GM23338 (cell line): Measurements from ENCODE around the gene SLC35F1. TPM values are rescaled to one million over a fixed set of nuclear protein-coding genes. Genes with fewer than 3 reads are reported as not detected.

ENCODE experiments used
- ATAC-seq: fragments of 200-7000 bp; cut with Tn5 transposase; 3 replicates; pipeline ENCODE4 v1.9.1; 2020
- DNase-seq: peaks from one replicate; pipeline ENCODE4 v3.0.0-alpha.2; 2015; ENCODE audit warnings: low spot score
- H2AFZ ChIP-seq: fragments of 200-600 bp; sonication (generic); 2 replicates; pipeline ENCODE4 v1.8.0; 2016; ENCODE audit warnings: antibody characterized with exemption, mild to moderate bottlenecking, moderate library complexity
- H3F3A ChIP-seq: fragments of 200-600 bp; sonication (generic); replicated peaks from 2 replicates; pipeline ENCODE4 v1.8.0; 2017; ENCODE audit warnings: antibody characterized with exemption, mixed run types, low read depth
- H3K27ac ChIP-seq: fragments of 200-600 bp; sonication (generic); 2 replicates; pipeline ENCODE4 v1.6.1; 2016; ENCODE audit warnings: low read depth
- H3K27me3 ChIP-seq: fragments of 200-600 bp; sonication (generic); 2 replicates; pipeline ENCODE4 v1.8.0; 2016; ENCODE audit warnings: mild to moderate bottlenecking, mixed run types, moderate library complexity; ENCODE audit not compliant: insufficient read depth
- H3K36me3 ChIP-seq: fragments of 200-600 bp; sonication (generic); 2 replicates; pipeline ENCODE4 v1.8.0; 2016; ENCODE audit warnings: mild to moderate bottlenecking; ENCODE audit not compliant: insufficient read depth
- H3K4me1 ChIP-seq: fragments of 200-600 bp; sonication (generic); 2 replicates; pipeline ENCODE4 v1.8.0; 2016; ENCODE audit warnings: mild to moderate bottlenecking, moderate library complexity; ENCODE audit not compliant: insufficient read depth
- H3K4me2 ChIP-seq: fragments of 200-600 bp; sonication (generic); 2 replicates; pipeline ENCODE4 v1.7.1; 2017; ENCODE audit warnings: mixed run types
- H3K4me3 ChIP-seq: fragments of 200-600 bp; sonication (generic); 2 replicates; pipeline ENCODE4 v1.6.1; 2016; ENCODE audit warnings: mixed run types
- H3K79me2 ChIP-seq: fragments of 200-600 bp; sonication (generic); replicated peaks from 2 replicates; pipeline ENCODE4 v1.8.0; 2017; ENCODE audit warnings: mild to moderate bottlenecking; ENCODE audit not compliant: insufficient read depth
- H3K9me2 ChIP-seq: fragments of 200-600 bp; sonication (generic); 2 replicates; pipeline ENCODE4 v1.8.0; 2017; ENCODE audit not compliant: insufficient read depth
- H4K20me1 ChIP-seq: fragments of 200-600 bp; sonication (generic); replicated peaks from 2 replicates; pipeline ENCODE4 v1.8.0; 2017; ENCODE audit warnings: mild to moderate bottlenecking; ENCODE audit not compliant: insufficient read depth
- H3K27ac Mint-ChIP-seq: 2 replicates; pipeline ENCODE4 v1.8.0; 2020; ENCODE audit warnings: inconsistent platforms, mild to moderate bottlenecking, moderate library complexity, mixed read lengths
- H3K27me3 Mint-ChIP-seq: 3 replicates; pipeline ENCODE4 v1.8.0; 2022; ENCODE audit warnings: low read depth, mild to moderate bottlenecking, moderate library complexity, mixed read lengths, inconsistent platforms; ENCODE audit not compliant: insufficient read depth, poor library complexity
- H3K36me3 Mint-ChIP-seq: 3 replicates; pipeline ENCODE4 v1.8.0; 2021; ENCODE audit warnings: low read depth, mild to moderate bottlenecking, inconsistent platforms, moderate library complexity, mixed read lengths
- H3K4me1 Mint-ChIP-seq: 3 replicates; pipeline ENCODE4 v1.8.0; 2020; ENCODE audit warnings: mild to moderate bottlenecking, inconsistent platforms, mixed read lengths
- H3K4me3 Mint-ChIP-seq: 3 replicates; pipeline ENCODE4 v1.8.0; 2021; ENCODE audit warnings: moderate library complexity, mild to moderate bottlenecking, inconsistent platforms, mixed read lengths
- H3K9me3 Mint-ChIP-seq: 3 replicates; pipeline ENCODE4 v1.8.0; 2020; ENCODE audit warnings: moderate library complexity, mild to moderate bottlenecking, inconsistent platforms, mixed read lengths
- CREB1 ChIP-seq: fragments of 250-450 bp; sonication (Bioruptor Pico); IDR thresholded peaks from 2 replicates; pipeline ENCODE4 v1.5.0; 2020; ENCODE audit warnings: low read depth, mild to moderate bottlenecking, moderate library complexity
- CTCF ChIP-seq, 2 experiments: fragments of 200-600 bp in 1 of 2; sonication (generic) in 1 of 2; conservative IDR thresholded peaks; 2 replicates each; pipeline versions ENCODE4 v1.5.1 to v1.6.1; 2016 to 2017; ENCODE audit warnings: antibody characterized with exemption in 2 of 2, low read depth in 2 of 2, mild to moderate bottlenecking in 2 of 2, moderate library complexity in 1 of 2
- EZH2 ChIP-seq: fragments of 200-600 bp; sonication (generic); IDR thresholded peaks from one replicate; pipeline ENCODE4 v1.8.0; 2017; ENCODE audit warnings: antibody characterized with exemption, mild to moderate bottlenecking, low read depth; ENCODE audit not compliant: unreplicated experiment
- NANOG ChIP-seq: IDR thresholded peaks from 2 replicates; pipeline ENCODE4 v1.6.1; 2016; ENCODE audit warnings: antibody characterized with exemption, borderline replicate concordance
- POLR2AphosphoS5 ChIP-seq: IDR thresholded peaks from 2 replicates; pipeline ENCODE4 v1.6.1; 2016; ENCODE audit warnings: antibody characterized with exemption, low read depth
- REST ChIP-seq: IDR thresholded peaks from one replicate; pipeline ENCODE4 v1.6.1; 2018; ENCODE audit warnings: antibody characterized with exemption; ENCODE audit not compliant: unreplicated experiment
- STAT1 ChIP-seq: IDR thresholded peaks from one replicate; pipeline ENCODE4 v1.6.1; 2016; ENCODE audit warnings: antibody characterized with exemption; ENCODE audit not compliant: unreplicated experiment
- ZNF114 ChIP-seq: fragments of 250-450 bp; sonication (Bioruptor Pico); IDR thresholded peaks from 2 replicates; pipeline ENCODE4 v1.5.0; 2020; ENCODE audit warnings: mild to moderate bottlenecking, moderate library complexity
- ZNF462 ChIP-seq: fragments of 250-450 bp; sonication (Bioruptor Pico); IDR thresholded peaks from 2 replicates; pipeline ENCODE4 v1.5.0; 2020; ENCODE audit warnings: mild to moderate bottlenecking, moderate library complexity
- polyA plus RNA-seq: library from polyadenylated mRNA; unstranded; fragments of >200 nt; fragmentation: Nextera tagmentation; extraction: Ambion mirVana; gene quantifications from 2 replicates; pipeline ENCODE4 v1.2.1, GENCODE V29; 2016
- total RNA-seq: library from RNA; depleted of rRNA; stranded (reverse); fragments of >200 nt; shearing (Covaris generic); gene quantifications from 2 replicates; pipeline ENCODE4 v1.2.3, GENCODE V29; 2014

SLC35F1 gene
- total and polyA plus RNA-seq, 2 experiments from 2014 or later: 3.0 to 10.3 TPM

GRCh38 chr6:117910549-117910948, 3.5 kb downstream of the SLC35F1 start:
- no peak for DNase-seq
- no peak overlapping the region for H3K27ac ChIP-seq
- no peaks in the 10 kb centered on the region for H3K9me2 ChIP-seq
- ATAC-seq: no peak
- no peak overlapping the region for H3K4me2 ChIP-seq
- no peak for TF ChIP-seq NANOG
- TF ChIP-seq ZNF114 (CRISPR knock-in tag): no peak
- TF ChIP-seq CTCF (conservative IDR thresholded peaks at IDR 0.05; ENCODE audit: low read depth in 2 of 2): no peak
- TF ChIP-seq POLR2AphosphoS5: no peak
- H3K4me3 Mint-ChIP-seq: no peak overlapping the region
- no peak overlapping the region for H2AFZ ChIP-seq
- H4K20me1 ChIP-seq: peaks cover 7% of the 10 kb centered on the region
- H3K36me3 ChIP-seq: no peaks in the 10 kb centered on the region
- H3K27ac Mint-ChIP-seq: no peak overlapping the region
- H3K4me1 ChIP-seq: peaks cover 8% of the 10 kb centered on the region
- H3K4me1 Mint-ChIP-seq: peaks cover 15% of the 10 kb centered on the region
- no peaks in the 10 kb centered on the region; the same call in 2 of the 3 replicates for H3K36me3 Mint-ChIP-seq
- H3F3A ChIP-seq: 0 out of 2 replicates have a peak, but pooled peaks cover 4% of the 10 kb centered on the region
- no peak overlapping the region for H3K4me3 ChIP-seq
- H3K79me2 ChIP-seq: 0 out of 2 replicates have a peak, but pooled peaks cover 3% of the 10 kb centered on the region
- peaks cover 44% of the 10 kb centered on the region for H3K27me3 ChIP-seq
- H3K9me3 Mint-ChIP-seq: no peaks in the 10 kb centered on the region
- peaks cover 14% of the 10 kb centered on the region for H3K27me3 Mint-ChIP-seq

DNA sequence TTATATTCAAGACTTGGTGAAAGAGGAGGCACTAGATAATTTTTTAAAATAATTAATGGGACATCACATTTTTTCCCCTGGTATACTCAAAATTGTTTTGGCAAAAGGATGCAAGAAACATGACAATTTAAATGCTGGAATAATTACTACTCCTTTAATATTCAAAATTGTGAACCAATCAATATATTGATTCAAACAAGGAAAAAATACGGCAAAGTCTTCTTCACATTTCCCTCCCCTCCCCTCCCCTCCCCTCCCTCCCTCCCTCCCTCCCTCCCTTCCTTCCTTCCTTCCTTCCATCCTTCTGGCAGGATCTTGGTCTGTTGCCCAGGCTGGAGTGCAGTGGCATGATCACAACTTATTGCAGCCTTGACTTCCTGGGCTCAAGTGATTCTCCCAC, 4.1 kb downstream of the SLC35F1 start:
- ATAC-seq (no peak), DNase-seq (no peak)
- Mint-ChIP-seq H3K27ac (no peak overlapping the region), H3K4me1 (peaks cover 12% of the 10 kb centered on the region), H3K27me3 (peaks cover 14% of the 10 kb centered on the region), H3K4me3 (no peak overlapping the region), H3K36me3 (no peaks in the 10 kb centered on the region; the same call in 2 of the 3 replicates), H3K9me3 (no peaks in the 10 kb centered on the region)
- H2AFZ ChIP-seq: no peak overlapping the region
- peaks cover 8% of the 10 kb centered on the region for H3K4me1 ChIP-seq
- no peak overlapping the region for H3K4me3 ChIP-seq
- 0 out of 2 replicates have a peak, but pooled peaks cover 3% of the 10 kb centered on the region for H3K79me2 ChIP-seq
- H3K27ac ChIP-seq: no peak overlapping the region
- H3K9me2 ChIP-seq: no peaks in the 10 kb centered on the region
- H4K20me1 ChIP-seq: peaks cover 7% of the 10 kb centered on the region
- no peak overlapping the region for H3K4me2 ChIP-seq
- H3F3A ChIP-seq: 0 out of 2 replicates have a peak, but pooled peaks cover 4% of the 10 kb centered on the region
- H3K36me3 ChIP-seq: no peaks in the 10 kb centered on the region
- peaks cover 39% of the 10 kb centered on the region for H3K27me3 ChIP-seq
- no peak for TF ChIP-seq STAT1
- TF ChIP-seq ZNF462 (CRISPR knock-in tag): no peak
- TF ChIP-seq REST: no peak
- TF ChIP-seq POLR2AphosphoS5: no peak
- TF ChIP-seq EZH2: no peak
- TF ChIP-seq ZNF114 (CRISPR knock-in tag): no peak
- no peak for TF ChIP-seq CREB1 (CRISPR knock-in tag)
